ENCODE measurements around the gene GCKR. TPM values are rescaled to one million over a fixed set of nuclear protein-coding genes. Genes with fewer than 3 reads are reported as not detected.
A peak's percentile ranks its signal among the peaks of the same experiment; 100 is the strongest.

Gene GCKR
- total and polyA plus RNA-seq, 2 of the 13 experiments (the other 11 are each of a cell fraction or from before 2014, with no cell fraction given) = 15.2 to 48.3 TPM

- TF ChIP-seq, protein P1, sequence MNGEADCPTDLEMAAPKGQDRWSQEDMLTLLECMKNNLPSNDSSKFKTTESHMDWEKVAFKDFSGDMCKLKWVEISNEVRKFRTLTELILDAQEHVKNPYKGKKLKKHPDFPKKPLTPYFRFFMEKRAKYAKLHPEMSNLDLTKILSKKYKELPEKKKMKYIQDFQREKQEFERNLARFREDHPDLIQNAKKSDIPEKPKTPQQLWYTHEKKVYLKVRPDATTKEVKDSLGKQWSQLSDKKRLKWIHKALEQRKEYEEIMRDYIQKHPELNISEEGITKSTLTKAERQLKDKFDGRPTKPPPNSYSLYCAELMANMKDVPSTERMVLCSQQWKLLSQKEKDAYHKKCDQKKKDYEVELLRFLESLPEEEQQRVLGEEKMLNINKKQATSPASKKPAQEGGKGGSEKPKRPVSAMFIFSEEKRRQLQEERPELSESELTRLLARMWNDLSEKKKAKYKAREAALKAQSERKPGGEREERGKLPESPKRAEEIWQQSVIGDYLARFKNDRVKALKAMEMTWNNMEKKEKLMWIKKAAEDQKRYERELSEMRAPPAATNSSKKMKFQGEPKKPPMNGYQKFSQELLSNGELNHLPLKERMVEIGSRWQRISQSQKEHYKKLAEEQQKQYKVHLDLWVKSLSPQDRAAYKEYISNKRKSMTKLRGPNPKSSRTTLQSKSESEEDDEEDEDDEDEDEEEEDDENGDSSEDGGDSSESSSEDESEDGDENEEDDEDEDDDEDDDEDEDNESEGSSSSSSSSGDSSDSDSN (CRISPR knock-in tag; IDR thresholded peaks at IDR 0.05) = peak; percentile 93
- no peak for TF ChIP-seq JUN (CRISPR knock-in tag; IDR thresholded peaks at IDR 0.05)
- TF ChIP-seq E2F5 (CRISPR knock-in tag; conservative IDR thresholded peaks at IDR 0.05) = no peak
- TF ChIP-seq ZEB1 (IDR thresholded peaks at IDR 0.05; ENCODE audit: insufficient replicate concordance, low read depth) = peak; percentile 25
- TF ChIP-seq NR3C1 (CRISPR knock-in tag; IDR thresholded peaks at IDR 0.05) = no peak
- TF ChIP-seq IRX3 (CRISPR knock-in tag; IDR thresholded peaks at IDR 0.05; ENCODE audit: borderline replicate concordance, low read depth) = 0 out of 2 replicates have a peak, but pooled peaks have one; percentile 64
- TF ChIP-seq RBAK (CRISPR knock-in tag; IDR thresholded peaks at IDR 0.05) = no peak; the same call in 1 of the 2 replicates
- TF ChIP-seq ZMYM4 (CRISPR knock-in tag; IDR thresholded peaks at IDR 0.05) = peak; percentile 73
- 0 out of 2 replicates have a peak, but pooled peaks have one; percentile 20 for TF ChIP-seq SP4 (CRISPR knock-in tag; IDR thresholded peaks at IDR 0.05)
- TF ChIP-seq DNMT3B (CRISPR knock-in tag; conservative IDR thresholded peaks at IDR 0.05) = 0 out of 2 replicates have a peak, but pooled peaks have one; percentile 17
- TF ChIP-seq, protein P2, sequence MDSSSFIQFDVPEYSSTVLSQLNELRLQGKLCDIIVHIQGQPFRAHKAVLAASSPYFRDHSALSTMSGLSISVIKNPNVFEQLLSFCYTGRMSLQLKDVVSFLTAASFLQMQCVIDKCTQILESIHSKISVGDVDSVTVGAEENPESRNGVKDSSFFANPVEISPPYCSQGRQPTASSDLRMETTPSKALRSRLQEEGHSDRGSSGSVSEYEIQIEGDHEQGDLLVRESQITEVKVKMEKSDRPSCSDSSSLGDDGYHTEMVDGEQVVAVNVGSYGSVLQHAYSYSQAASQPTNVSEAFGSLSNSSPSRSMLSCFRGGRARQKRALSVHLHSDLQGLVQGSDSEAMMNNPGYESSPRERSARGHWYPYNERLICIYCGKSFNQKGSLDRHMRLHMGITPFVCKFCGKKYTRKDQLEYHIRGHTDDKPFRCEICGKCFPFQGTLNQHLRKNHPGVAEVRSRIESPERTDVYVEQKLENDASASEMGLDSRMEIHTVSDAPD (CRISPR knock-in tag; IDR thresholded peaks at IDR 0.05) = peak; percentile 69; the same call in 1 of the 2 replicates
- TF ChIP-seq SMARCC2 (IDR thresholded peaks at IDR 0.05) = no peak
- peak in 1 of 2 experiments; percentile 64; a peak in 2 of 4 replicates for TF ChIP-seq KLF16 (CRISPR knock-in tag; IDR thresholded peaks at IDR 0.05)
- no peak for TF ChIP-seq PCBP1 (IDR thresholded peaks at IDR 0.05; ENCODE audit: borderline replicate concordance, low read depth, low read length)
- 0 out of 2 replicates have a peak, but pooled peaks have one; percentile 95 for TF ChIP-seq CCDC6 (CRISPR knock-in tag; IDR thresholded peaks at IDR 0.05)
- TF ChIP-seq FOXC1 (CRISPR knock-in tag; IDR thresholded peaks at IDR 0.05; ENCODE audit: borderline replicate concordance) = peak; percentile 66
- TF ChIP-seq, protein P3, sequence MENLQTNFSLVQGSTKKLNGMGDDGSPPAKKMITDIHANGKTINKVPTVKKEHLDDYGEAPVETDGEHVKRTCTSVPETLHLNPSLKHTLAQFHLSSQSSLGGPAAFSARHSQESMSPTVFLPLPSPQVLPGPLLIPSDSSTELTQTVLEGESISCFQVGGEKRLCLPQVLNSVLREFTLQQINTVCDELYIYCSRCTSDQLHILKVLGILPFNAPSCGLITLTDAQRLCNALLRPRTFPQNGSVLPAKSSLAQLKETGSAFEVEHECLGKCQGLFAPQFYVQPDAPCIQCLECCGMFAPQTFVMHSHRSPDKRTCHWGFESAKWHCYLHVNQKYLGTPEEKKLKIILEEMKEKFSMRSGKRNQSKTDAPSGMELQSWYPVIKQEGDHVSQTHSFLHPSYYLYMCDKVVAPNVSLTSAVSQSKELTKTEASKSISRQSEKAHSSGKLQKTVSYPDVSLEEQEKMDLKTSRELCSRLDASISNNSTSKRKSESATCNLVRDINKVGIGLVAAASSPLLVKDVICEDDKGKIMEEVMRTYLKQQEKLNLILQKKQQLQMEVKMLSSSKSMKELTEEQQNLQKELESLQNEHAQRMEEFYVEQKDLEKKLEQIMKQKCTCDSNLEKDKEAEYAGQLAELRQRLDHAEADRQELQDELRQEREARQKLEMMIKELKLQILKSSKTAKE (CRISPR knock-in tag; IDR thresholded peaks at IDR 0.05; ENCODE audit: borderline replicate concordance) = peak; percentile 80; the same call in 1 of the 2 replicates
- peak; percentile 94 for TF ChIP-seq KLF6 (CRISPR knock-in tag; IDR thresholded peaks at IDR 0.05)
- TF ChIP-seq HNRNPLL (IDR thresholded peaks at IDR 0.05; ENCODE audit: low read depth, low read length, poor library complexity, severe bottlenecking) = no peak
- TF ChIP-seq TOE1 (CRISPR knock-in tag; IDR thresholded peaks at IDR 0.05) = no peak
- TF ChIP-seq TEAD3 (CRISPR knock-in tag; optimal IDR thresholded peaks at IDR 0.05; ENCODE audit: borderline replicate concordance) = peak; percentile 51
- peak; percentile 82 for TF ChIP-seq ZBTB38 (CRISPR knock-in tag; IDR thresholded peaks at IDR 0.05)
These were observed at the start of gene GCKR (continued) for GRCh38 chr2:27496357-27497287.

Data from HepG2 (cell line).